ENCODE data around the gene NRM. TPM values are rescaled to one million over a fixed set of nuclear protein-coding genes. Genes with fewer than 3 reads are reported as not detected.

Gene NRM
- total RNA-seq, 2 experiments from 2014 or later, result 18.6 to 36.7 TPM

GRCh38 chr6:30683183-30683979 lies 7.4 kb downstream of the NRM start:
- peak overlapping the region; percentile 99 for H3K4me2 ChIP-seq (ENCODE audit: low read length)
- POLR2A ChIA-PET, result interaction anchor here (0.8 to 2.7 kb wide), 2 partner anchors 8 to 37 kb away, joined by 5 to 14 read pairs; partner anchors contain the start of gene TUBB
- H3K9me2 ChIP-seq (ENCODE audit: insufficient read depth, low read length), result no peaks in the 10 kb centered on the region
- intact Hi-C loops (cut with micrococcal nuclease; ENCODE audit: unreplicated experiment), result loop anchor here (10.0 kb wide), 1 partner anchor 811 kb away; the partner anchor contains the start of gene MICB
- H4K20me1 ChIP-seq (ENCODE audit: insufficient read depth, low read length), result peaks cover 17% of the 10 kb centered on the region; the same call in 1 of the 2 replicates
- no TSS peak for BruUV-seq (replicated peaks)
- peaks cover 92% of the 10 kb centered on the region for H3K79me2 ChIP-seq (ENCODE audit: insufficient read depth, low read depth, low read length)
- H3K4me3 ChIP-seq (ENCODE audit: low read depth, low read length, poor library complexity, severe bottlenecking), result peak overlapping the region; percentile 95
- TF ChIP-seq CTCF (conservative IDR thresholded peaks at IDR 0.05; ENCODE audit: low read length) (no peak), EZH2phosphoT487 (IDR thresholded peaks at IDR 0.05; ENCODE audit: borderline replicate concordance, low read depth, low read length) (no peak)
- DNase-seq (ENCODE audit: low spot score), result peak; percentile 18
- H3K27ac ChIP-seq (ENCODE audit: low read depth, low read length, poor library complexity, severe bottlenecking), result peak overlapping the region; percentile 95
- H3K4me1 ChIP-seq (ENCODE audit: insufficient read depth, low read length, poor library complexity, severe bottlenecking), result peaks cover 39% of the 10 kb centered on the region
- CTCF ChIA-PET (ENCODE audit: unreplicated experiment), result no interaction called here
- no peak overlapping the region for H2AFZ ChIP-seq (ENCODE audit: low read length)
- H3K9me3 ChIP-seq (ENCODE audit: low read length), result no peaks in the 10 kb centered on the region
- peaks cover 76% of the 10 kb centered on the region for H3K36me3 ChIP-seq (ENCODE audit: insufficient read depth, low read length)

- Histone ChIP-seq H3K9me3 (ENCODE audit: low read length) (no peaks in the 10 kb centered on the region), H3K27ac (ENCODE audit: low read depth, low read length, poor library complexity, severe bottlenecking) (peak overlapping the region; percentile 95), H3K4me2 (ENCODE audit: low read length) (peak overlapping the region; percentile 99), H3K36me3 (ENCODE audit: insufficient read depth, low read length) (peaks cover 85% of the 10 kb centered on the region), H4K20me1 (ENCODE audit: insufficient read depth, low read length) (peaks cover 17% of the 10 kb centered on the region; the same call in 1 of the 2 replicates), H3K9me2 (ENCODE audit: insufficient read depth, low read length) (no peaks in the 10 kb centered on the region), H3K4me3 (ENCODE audit: low read depth, low read length, poor library complexity, severe bottlenecking) (peak overlapping the region; percentile 95), H2AFZ (ENCODE audit: low read length) (no peak overlapping the region), H3K79me2 (ENCODE audit: insufficient read depth, low read depth, low read length) (peaks cover 93% of the 10 kb centered on the region), H3K4me1 (ENCODE audit: insufficient read depth, low read length, poor library complexity, severe bottlenecking) (peaks cover 30% of the 10 kb centered on the region)
- TF ChIP-seq CTCF (conservative IDR thresholded peaks at IDR 0.05; ENCODE audit: low read length), result no peak
- TF ChIP-seq EZH2phosphoT487 (IDR thresholded peaks at IDR 0.05; ENCODE audit: borderline replicate concordance, low read depth, low read length), result no peak
- BruUV-seq (replicated peaks), result no TSS peak
- intact Hi-C loops (cut with micrococcal nuclease; ENCODE audit: unreplicated experiment), result loop anchor here (1.0 to 10.0 kb wide), 2 partner anchors 39 to 812 kb away; partner anchors contain the start of gene MICB
- CTCF ChIA-PET (ENCODE audit: unreplicated experiment), result interaction anchor here (0.5 to 0.9 kb wide), 3 partner anchors 26 to 1376 kb away, joined by 3 to 4 read pairs (median 3); no protein-coding TSS in a partner anchor
- DNase-seq (ENCODE audit: low spot score), result peak; percentile 95
- POLR2A ChIA-PET, result interaction anchor here (0.6 to 2.1 kb wide), 6 partner anchors 10 to 202 kb away, joined by 3 to 6 read pairs (median 4); partner anchors contain the start of genes C6orf136, DDR1 and DHX16
Observed at GRCh38 chr6:30682143-30683117, 8.4 kb downstream of the NRM start.
